Measurements from ENCODE around the gene ANKUB1. TPM values are rescaled to one million over a fixed set of nuclear protein-coding genes. Genes with fewer than 3 reads are reported as not detected.

Gene ANKUB1
- total RNA-seq, 4 donors from 2014 or later = 0.13 TPM; not detected in 3

DNA sequence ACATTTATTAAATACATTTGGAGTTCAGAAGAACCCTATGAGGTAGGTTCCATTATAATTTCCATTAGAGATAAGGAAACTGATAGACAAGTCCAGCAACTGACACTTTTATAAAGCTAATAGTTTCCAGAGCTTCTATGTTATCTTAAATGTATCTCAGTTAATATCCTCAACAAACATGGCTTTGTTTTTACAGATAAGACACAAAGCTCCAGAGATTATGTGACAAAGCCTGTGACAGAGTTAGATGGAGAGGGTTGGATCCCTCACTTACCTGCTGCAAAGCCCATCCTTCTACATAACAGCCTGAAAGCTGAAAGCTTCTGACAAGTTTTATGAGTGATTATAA lies 39.6 kb downstream of the ANKUB1 start:
- Histone ChIP-seq H3K27me3 (no peaks in the 10 kb centered on the region), H3K36me3 (peaks cover 9 to 31% (median 16%) of the 10 kb centered on the region in 4 donors), H3K4me3 (peak overlapping the region; percentile 73 to 89 (median 80)), H3K9me3 (no peaks in the 10 kb centered on the region), H3K4me1 (peaks cover 3 to 30% (median 18%) of the 10 kb centered on the region in 4 donors), H3K27ac (replicated peaks in 1 of 4) (peak overlapping the region; percentile 82 to 88 (median 84))
- DNase-seq (ENCODE audit: extremely low spot score) = no peak
- intact Hi-C loops (cut with DNase I) = no loop called here
- TF ChIP-seq POLR2A (IDR thresholded peaks at IDR 0.05; ENCODE audit: low read depth) = no peak
- TF ChIP-seq EP300 (IDR thresholded peaks at IDR 0.05) = no peak
- TF ChIP-seq, protein P1, sequence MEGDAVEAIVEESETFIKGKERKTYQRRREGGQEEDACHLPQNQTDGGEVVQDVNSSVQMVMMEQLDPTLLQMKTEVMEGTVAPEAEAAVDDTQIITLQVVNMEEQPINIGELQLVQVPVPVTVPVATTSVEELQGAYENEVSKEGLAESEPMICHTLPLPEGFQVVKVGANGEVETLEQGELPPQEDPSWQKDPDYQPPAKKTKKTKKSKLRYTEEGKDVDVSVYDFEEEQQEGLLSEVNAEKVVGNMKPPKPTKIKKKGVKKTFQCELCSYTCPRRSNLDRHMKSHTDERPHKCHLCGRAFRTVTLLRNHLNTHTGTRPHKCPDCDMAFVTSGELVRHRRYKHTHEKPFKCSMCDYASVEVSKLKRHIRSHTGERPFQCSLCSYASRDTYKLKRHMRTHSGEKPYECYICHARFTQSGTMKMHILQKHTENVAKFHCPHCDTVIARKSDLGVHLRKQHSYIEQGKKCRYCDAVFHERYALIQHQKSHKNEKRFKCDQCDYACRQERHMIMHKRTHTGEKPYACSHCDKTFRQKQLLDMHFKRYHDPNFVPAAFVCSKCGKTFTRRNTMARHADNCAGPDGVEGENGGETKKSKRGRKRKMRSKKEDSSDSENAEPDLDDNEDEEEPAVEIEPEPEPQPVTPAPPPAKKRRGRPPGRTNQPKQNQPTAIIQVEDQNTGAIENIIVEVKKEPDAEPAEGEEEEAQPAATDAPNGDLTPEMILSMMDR (IDR thresholded peaks at IDR 0.05) = no peak
- TF ChIP-seq POLR2AphosphoS5 (IDR thresholded peaks at IDR 0.05) = no peak

DNA sequence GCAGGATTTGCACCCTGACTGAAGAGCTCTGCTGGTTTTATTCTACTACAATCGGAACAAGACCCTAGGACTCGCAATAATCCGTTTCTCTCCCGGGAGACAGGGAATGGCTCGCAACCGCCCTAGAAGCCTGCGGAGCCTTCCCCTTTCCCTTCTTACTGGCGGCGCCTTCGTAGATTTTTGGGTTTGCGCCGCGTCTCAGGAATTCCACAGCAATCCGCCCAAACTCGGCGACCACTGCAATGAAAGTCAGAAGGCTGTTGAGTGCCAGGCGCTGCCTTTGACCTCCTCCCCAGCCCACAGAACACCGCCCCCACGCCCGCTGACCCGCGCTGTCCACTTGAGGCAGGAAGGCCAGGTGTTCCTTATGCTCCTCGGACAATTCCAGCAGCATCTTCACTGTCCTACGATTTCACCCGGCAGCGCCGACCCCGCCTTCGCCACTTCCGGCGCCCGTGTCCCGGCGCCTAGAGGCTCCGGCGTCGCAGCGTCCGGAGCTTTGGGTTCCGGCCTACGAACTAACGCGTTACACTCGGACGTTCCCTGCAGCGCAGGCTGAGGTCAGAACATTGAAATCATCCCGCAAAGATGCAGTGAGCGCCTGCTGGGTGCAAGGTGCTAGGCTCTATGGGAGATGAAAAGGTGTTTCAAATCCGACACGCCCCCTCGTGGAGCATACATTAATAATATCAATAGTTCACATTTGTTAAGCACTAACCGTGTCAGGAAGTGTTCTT lies 40.1 kb downstream of the ANKUB1 start, which contains the start of gene COMMD2:
Gene COMMD2 (minus strand): TSS at position 439 of the 737 bp plus-strand sequence. CDS start 45 bp downstream, at position 394.
- Histone ChIP-seq H3K27ac (replicated peaks in 1 of 4) (peak within 1 kb of the TSS; percentile 82 to 88 (median 84)), H3K9me3 (no peaks in the 10 kb centered on the region), H3K36me3 (peaks cover 10 to 36% (median 21%) of the 10 kb centered on the region in 4 donors), H3K27me3 (no peaks in the 10 kb centered on the region), H3K4me1 (peaks cover 3 to 30% (median 18%) of the 10 kb centered on the region in 4 donors), H3K4me3 (peak within 1 kb of the TSS; percentile 73 to 89 (median 80))
- WGBS = under 1% methylated on average over 11 of the region's 52 CpGs
- peak; percentile 92 for DNase-seq (ENCODE audit: extremely low spot score)
- TF ChIP-seq, protein P1 (IDR thresholded peaks at IDR 0.05) = peak; percentile 29 to 36 (median 33)
- TF ChIP-seq POLR2AphosphoS5 (IDR thresholded peaks at IDR 0.05) = peak; percentile 92
- no peak for TF ChIP-seq POLR2A (IDR thresholded peaks at IDR 0.05; ENCODE audit: low read depth)
- intact Hi-C loops (cut with DNase I) = no loop called here

DNA sequence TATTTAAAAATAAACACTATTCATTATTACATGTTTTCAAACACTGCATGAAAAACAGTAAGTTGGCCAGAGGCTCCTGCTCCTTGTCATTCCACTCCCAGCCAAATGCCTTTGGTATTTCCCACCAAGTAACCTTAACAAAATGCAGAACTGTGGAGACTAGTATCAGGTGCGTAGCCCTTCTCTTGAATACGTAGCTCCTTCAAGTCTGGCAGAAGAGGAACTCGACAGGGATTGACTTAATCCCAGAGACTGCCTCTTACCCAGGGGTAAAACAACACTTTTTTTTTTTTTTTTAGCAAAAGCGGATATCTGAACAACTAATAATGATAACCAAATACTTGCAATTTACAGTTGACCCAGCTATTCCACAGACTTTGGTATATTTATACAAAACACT lies 40.8 kb downstream of the ANKUB1 start:
- DNase-seq (ENCODE audit: extremely low spot score) = no peak
- WGBS = 4% methylated on average over 4 of the region's 4 CpGs
- TF ChIP-seq, protein P1 (IDR thresholded peaks at IDR 0.05) = no peak
- TF ChIP-seq POLR2AphosphoS5 (IDR thresholded peaks at IDR 0.05) = no peak
- TF ChIP-seq EP300 (IDR thresholded peaks at IDR 0.05) = no peak
- TF ChIP-seq POLR2A (IDR thresholded peaks at IDR 0.05; ENCODE audit: low read depth) = no peak
- no peaks in the 10 kb centered on the region for H3K9me3 ChIP-seq
- intact Hi-C loops (cut with DNase I) = no loop called here
- H3K27me3 ChIP-seq = no peaks in the 10 kb centered on the region
- peaks cover 14 to 43% (median 28%) of the 10 kb centered on the region in 4 donors for H3K36me3 ChIP-seq
- peak overlapping the region; percentile 82 to 88 (median 84) for H3K27ac ChIP-seq (replicated peaks in 1 of 4)
- peaks cover 3 to 30% (median 18%) of the 10 kb centered on the region in 4 donors for H3K4me1 ChIP-seq
- H3K4me3 ChIP-seq = peak overlapping the region; percentile 73 to 89 (median 80)

DNA sequence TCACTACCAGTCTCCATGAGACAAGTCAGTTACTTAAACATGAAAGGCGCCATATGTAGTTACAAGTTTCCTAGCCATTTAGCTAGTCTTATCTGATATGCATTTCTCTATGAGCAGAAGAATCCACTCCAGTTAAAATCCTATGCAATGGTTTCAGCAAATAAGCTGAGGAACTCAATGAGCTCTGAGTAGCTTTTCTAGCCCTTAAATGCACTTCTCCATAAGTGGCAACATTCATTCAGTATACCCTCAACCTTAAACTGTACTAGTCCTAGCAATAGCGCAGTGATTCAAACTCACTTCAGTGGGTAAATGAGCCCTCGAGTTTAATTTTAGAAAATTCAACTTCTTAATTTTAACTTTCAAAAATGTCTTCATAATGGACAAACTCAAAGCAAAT lies 47.7 kb downstream of the ANKUB1 start:
- intact Hi-C loops (cut with DNase I) = no loop called here
- Histone ChIP-seq H3K4me3 (no peak overlapping the region), H3K27ac (replicated peaks in 1 of 4) (no peak overlapping the region), H3K9me3 (no peaks in the 10 kb centered on the region), H3K27me3 (no peaks in the 10 kb centered on the region), H3K4me1 (peaks cover 0 to under 1% (median 0%) of the 10 kb centered on the region in 4 donors), H3K36me3 (peaks cover 14 to 96% (median 77%) of the 10 kb centered on the region in 4 donors)
- TF ChIP-seq, protein P1 (IDR thresholded peaks at IDR 0.05) = no peak
- no peak for TF ChIP-seq EP300 (IDR thresholded peaks at IDR 0.05)
- TF ChIP-seq POLR2A (IDR thresholded peaks at IDR 0.05; ENCODE audit: low read depth) = no peak
- no peak for TF ChIP-seq POLR2AphosphoS5 (IDR thresholded peaks at IDR 0.05)
- 98% methylated on average over 3 of the region's 3 CpGs for WGBS
- no peak for DNase-seq (ENCODE audit: extremely low spot score)
